Astrocyte of the cerebellum (primary cell): ENCODE results near the gene MGAT1.

Source experiments
- DNase-seq: peaks from one replicate; pipeline ENCODE4 v3.0.0-alpha.2; 2011; ENCODE audit warnings: low read depth
- H3K4me3 ChIP-seq: 2 replicates; pipeline ENCODE4 v1.5.1; 2011; ENCODE audit warnings: mild to moderate bottlenecking, low read depth, low read length, moderate library complexity
- in situ Hi-C: cut with HindIII; loops from 2 replicates; pipeline ENCODE4 v1.10.0; 2017; ENCODE audit warnings: low sequenced_read_pairs
- TF ChIP-seq, protein P1 (sequence below): IDR thresholded peaks from 2 replicates; pipeline ENCODE4 v1.5.1; 2012; ENCODE audit warnings: low read length, low read depth, moderate library complexity, mild to moderate bottlenecking; ENCODE audit errors: missing control alignments

Gene MGAT1

DNA sequence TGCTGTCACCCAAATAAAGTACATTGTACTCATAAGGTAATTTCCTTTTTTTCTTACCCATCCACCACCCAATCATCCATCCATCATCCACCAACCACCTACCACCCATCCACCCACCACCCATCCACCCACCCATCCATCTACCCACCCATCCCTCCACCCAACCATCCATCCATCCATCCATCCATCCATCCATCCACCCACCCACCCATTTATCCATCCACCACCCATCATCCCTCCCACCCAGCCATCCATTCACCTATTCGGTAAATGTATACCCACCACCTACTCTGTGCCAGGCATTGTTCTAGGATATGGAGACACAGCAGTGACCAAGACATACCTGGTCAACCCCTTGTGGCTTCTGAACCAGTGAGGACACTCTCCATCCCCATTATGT, 25.1 kb downstream of the MGAT1 start:
- TF ChIP-seq, protein P1, sequence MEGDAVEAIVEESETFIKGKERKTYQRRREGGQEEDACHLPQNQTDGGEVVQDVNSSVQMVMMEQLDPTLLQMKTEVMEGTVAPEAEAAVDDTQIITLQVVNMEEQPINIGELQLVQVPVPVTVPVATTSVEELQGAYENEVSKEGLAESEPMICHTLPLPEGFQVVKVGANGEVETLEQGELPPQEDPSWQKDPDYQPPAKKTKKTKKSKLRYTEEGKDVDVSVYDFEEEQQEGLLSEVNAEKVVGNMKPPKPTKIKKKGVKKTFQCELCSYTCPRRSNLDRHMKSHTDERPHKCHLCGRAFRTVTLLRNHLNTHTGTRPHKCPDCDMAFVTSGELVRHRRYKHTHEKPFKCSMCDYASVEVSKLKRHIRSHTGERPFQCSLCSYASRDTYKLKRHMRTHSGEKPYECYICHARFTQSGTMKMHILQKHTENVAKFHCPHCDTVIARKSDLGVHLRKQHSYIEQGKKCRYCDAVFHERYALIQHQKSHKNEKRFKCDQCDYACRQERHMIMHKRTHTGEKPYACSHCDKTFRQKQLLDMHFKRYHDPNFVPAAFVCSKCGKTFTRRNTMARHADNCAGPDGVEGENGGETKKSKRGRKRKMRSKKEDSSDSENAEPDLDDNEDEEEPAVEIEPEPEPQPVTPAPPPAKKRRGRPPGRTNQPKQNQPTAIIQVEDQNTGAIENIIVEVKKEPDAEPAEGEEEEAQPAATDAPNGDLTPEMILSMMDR: no peak
- no peak overlapping the region for H3K4me3 ChIP-seq
- in situ Hi-C loops: no loop called here
- DNase-seq: no peak

DNA sequence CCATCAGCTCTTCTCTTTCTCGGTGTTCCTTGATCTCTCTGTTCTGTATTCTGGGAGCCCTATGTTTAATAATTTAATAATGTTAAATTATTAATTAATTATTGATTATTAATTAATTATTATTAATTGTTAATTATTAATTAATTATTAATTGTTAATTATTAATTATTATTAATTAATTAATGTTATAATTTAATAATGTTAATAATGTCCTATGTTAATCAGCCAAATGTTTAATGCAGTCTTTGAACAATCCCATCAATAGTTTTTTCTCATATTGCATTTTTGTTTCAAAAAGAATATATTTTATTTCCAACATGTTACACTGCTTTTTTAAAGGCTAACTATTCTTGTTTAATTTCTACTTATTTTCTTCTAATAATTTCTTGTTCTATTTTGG, 26.2 kb downstream of the MGAT1 start:
- no peak overlapping the region for H3K4me3 ChIP-seq
- DNase-seq: no peak
- TF ChIP-seq, protein P1: no peak
- in situ Hi-C loops: no loop called here

DNA sequence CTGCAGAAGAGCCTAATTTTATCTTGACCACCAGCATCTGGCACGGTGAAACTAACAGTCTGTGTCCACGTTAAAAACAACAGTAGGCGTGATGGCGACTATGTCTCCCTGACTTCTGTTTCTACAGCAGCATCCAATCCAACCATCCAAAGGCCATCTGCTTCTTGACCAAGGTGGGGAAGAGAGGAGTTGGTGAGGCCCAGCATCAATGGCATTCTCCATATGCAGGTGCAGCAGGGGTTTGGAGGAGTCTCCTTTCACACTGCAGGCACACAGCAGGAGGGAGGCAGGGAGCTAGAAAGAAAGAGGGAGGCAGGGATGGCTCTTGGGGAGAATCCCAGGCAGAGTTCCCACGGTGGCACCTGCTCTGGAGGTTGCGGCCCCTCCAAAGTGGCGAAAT, 27.0 kb downstream of the MGAT1 start:
- H3K4me3 ChIP-seq: no peak overlapping the region
- DNase-seq: no peak
- TF ChIP-seq, protein P1: no peak
- in situ Hi-C loops: no loop called here

DNA sequence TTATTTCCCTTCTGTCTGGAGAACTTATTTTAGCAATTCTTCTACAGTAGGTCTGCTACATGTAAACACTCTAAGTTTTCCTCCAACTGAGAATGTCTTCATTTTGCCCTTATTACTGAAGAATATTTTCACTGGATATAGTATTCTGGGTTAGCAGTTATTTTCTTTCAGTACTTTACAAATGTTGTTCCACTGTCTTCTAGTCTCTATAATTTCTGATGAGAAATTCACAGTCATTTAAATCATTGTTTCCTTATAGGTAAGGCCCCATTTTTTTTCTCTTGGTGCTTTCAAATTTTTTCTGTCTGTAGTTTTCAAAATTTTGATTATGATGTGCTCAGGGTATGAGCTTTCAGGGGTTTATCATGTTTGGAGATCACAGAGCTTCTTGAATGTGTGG, 30.8 kb downstream of the MGAT1 start:
- no peak for DNase-seq
- H3K4me3 ChIP-seq: no peak overlapping the region
- in situ Hi-C loops: no loop called here
- TF ChIP-seq, protein P1: no peak

DNA sequence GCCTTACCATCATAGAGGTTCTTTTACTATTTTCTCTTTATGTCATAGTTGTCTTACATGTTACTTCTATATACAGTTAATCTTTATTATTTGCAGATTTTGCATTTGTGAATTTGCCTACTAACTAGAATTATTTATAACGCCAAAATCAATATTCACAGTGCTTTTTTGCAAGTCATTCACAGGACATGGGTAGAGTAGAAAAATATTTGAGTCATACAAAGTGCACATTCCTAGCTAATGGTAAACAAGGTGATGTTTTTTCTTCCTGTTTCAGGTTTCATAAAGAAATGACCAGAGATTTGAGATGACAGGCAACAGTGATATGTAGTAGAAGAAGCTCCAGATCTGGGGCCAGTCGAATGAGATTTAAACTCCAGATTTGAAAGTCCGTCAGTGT, 32.8 kb downstream of the MGAT1 start:
- in situ Hi-C loops: no loop called here
- TF ChIP-seq, protein P1: no peak
- H3K4me3 ChIP-seq: no peak overlapping the region
- DNase-seq: no peak

DNA sequence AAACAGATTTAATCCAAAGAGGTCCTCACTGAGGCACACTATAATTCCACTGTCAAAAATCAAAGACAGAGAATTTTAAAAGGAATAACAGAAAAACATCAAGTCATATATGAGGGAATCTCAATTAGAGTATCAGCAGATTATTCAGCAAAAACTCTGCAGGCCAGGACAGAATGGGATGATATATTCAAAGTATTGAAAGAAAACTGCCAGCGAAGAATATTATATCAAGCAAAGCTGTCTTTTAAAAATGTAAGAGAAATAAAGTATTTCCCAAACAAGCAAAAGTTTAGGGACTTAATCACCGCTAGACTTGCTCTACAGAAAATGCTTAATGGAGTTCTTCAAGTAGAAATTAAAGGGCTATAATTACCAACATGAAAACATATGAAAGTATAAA, 47.0 kb downstream of the MGAT1 start:
- DNase-seq: no peak
- TF ChIP-seq, protein P1: no peak
- no peak overlapping the region for H3K4me3 ChIP-seq
- in situ Hi-C loops: no loop called here

DNA sequence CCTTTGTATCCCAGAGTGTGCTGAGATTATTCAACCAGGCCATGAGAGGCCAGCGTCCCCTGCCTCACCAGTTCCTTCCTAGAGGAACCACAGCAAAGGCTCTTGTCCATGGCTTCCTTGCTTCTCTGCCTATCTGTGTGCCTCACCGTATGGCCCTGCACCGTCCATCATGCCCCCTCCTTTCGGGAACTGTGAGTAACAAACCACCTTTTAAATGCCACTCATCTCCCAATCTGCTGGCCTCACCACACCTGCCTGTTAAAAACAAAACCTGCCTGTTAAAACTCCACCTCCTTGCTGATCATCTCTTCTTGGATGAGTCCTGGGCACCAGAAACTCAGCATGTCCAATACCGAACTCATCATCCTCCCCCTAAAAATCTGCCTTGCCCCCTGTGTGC, 58.4 kb downstream of the MGAT1 start:
- TF ChIP-seq, protein P1: no peak
- no peak overlapping the region for H3K4me3 ChIP-seq
- DNase-seq: no peak
- in situ Hi-C loops: no loop called here
